D341Med (cell line): ENCODE measurements around the gene RHOG.
"Not testable (repeated sequence)": the region's sequence is repeated elsewhere in the genome, so short reads cannot be mapped to it uniquely, and the experiment has no call there.

Source experiments
- DNase-seq: peaks from one replicate; pipeline ENCODE4 v3.0.0; 2012; ENCODE audit warnings: low spot score

The RHOG gene

GRCh38 chr11:3808861-3809623, 31.7 kb downstream of the RHOG start:
- DNase-seq = no peak

GRCh38 chr11:3807909-3808860, 32.6 kb downstream of the RHOG start, which contains the start of gene PGAP2:
Gene PGAP2, plus strand, starts transcription at chr11:3808560. Its CDS starts 2,700 bp downstream, at chr11:3811260.
- peak; percentile 80 for DNase-seq

GRCh38 chr11:3803726-3804495, 36.8 kb downstream of the RHOG start:
- DNase-seq = no peak

GRCh38 chr11:3802011-3802790, 38.6 kb downstream of the RHOG start:
- DNase-seq = no peak

- DNase-seq = no peak
Measured at GRCh38 chr11:3799873-3800272, 40.9 kb downstream of the RHOG start.

GRCh38 chr11:3799143-3799542, 41.6 kb downstream of the RHOG start:
- no peak for DNase-seq

GRCh38 chr11:3797329-3798090, 43.2 kb downstream of the RHOG start, which contains the start of gene NUP98:
Gene NUP98, minus strand, starts transcription at chr11:3797554. Its CDS starts 15,437 bp downstream, at chr11:3782117.
- DNase-seq = peak; percentile 97

- DNase-seq = peak; percentile 79
Measured at GRCh38 chr11:3796801-3797328, 43.9 kb downstream of the RHOG start.

GRCh38 chr11:3796346-3796745, 44.4 kb downstream of the RHOG start:
- DNase-seq = no peak

- DNase-seq = no peak
Measured at GRCh38 chr11:3796002-3796311, 44.8 kb downstream of the RHOG start.

GRCh38 chr11:3795131-3796001, 45.4 kb downstream of the RHOG start:
- DNase-seq = no peak

- not testable (repeated sequence) for DNase-seq
Measured at GRCh38 chr11:3794387-3794786, 46.4 kb downstream of the RHOG start.

- DNase-seq = no peak
Measured at GRCh38 chr11:3786781-3787428, 53.9 kb downstream of the RHOG start.

GRCh38 chr11:3783611-3784010, 57.1 kb downstream of the RHOG start:
- no peak for DNase-seq

- no peak for DNase-seq
Measured at GRCh38 chr11:3782963-3783362, 57.8 kb downstream of the RHOG start.

- DNase-seq = no peak
Measured at GRCh38 chr11:3781423-3781822, 59.3 kb downstream of the RHOG start.
